SIG-M5 treated with dmso at 0.1 percent for 504 hours (cell line): ENCODE results near the gene ACTN4.
"Not testable (repeated sequence)": the region's sequence is repeated elsewhere in the genome, so short reads cannot be mapped to it uniquely, and the experiment has no call there.

ENCODE experiments used
- DNase-seq: peaks from one replicate; lab custom pipeline; 2025; ENCODE audit not compliant: unreplicated experiment; lab: John Stamatoyannopoulos, UW

The ACTN4 gene

GRCh38 chr19:38761884-38762389 is 114.5 kb downstream of the ACTN4 start:
- not testable (repeated sequence) for DNase-seq

- DNase-seq, result no peak
Measured at GRCh38 chr19:38763795-38764220, 116.4 kb downstream of the ACTN4 start.

- DNase-seq, result no peak
Measured at GRCh38 chr19:38765214-38765613, 117.8 kb downstream of the ACTN4 start.

- no peak for DNase-seq
Measured at GRCh38 chr19:38766276-38767047, 119.0 kb downstream of the ACTN4 start.

GRCh38 chr19:38769635-38770211 is 122.3 kb downstream of the ACTN4 start:
- no peak for DNase-seq

DNA sequence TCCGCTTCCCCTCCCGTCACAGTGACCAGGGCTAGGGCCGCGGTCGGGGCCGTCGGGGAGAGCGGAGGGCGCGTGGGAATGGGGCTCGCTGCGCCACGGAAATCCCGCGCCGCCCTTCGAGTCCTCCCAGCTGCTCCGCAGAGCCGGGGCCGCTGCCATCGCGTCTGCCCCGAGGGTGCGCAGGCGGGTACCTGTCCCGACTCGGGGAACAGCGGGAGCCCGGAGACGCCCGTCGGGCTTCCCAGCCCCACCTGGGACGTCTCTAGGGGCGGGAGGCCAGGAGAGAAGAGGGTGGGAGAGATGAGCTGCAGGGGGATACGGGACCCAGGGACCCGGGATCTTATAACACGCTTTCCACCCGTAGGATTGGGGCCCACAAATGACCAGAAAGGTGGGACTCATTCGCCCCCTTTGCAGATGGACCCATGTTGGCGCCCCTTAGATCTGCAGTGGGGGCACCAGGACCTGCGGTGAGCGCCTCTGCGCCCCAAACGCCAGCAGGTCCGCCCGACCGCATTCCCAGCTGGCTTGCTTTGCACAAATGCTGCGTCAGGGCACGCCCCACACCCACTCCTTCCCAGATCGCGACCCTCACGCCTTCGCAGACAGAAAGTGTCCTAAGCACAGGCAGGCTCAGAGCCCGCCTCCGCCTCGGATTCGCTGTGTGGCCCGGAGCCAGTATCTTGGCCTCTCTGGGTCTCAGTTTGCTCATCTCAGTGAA is 122.9 kb downstream of the ACTN4 start:
- not testable (repeated sequence) for DNase-seq

DNA sequence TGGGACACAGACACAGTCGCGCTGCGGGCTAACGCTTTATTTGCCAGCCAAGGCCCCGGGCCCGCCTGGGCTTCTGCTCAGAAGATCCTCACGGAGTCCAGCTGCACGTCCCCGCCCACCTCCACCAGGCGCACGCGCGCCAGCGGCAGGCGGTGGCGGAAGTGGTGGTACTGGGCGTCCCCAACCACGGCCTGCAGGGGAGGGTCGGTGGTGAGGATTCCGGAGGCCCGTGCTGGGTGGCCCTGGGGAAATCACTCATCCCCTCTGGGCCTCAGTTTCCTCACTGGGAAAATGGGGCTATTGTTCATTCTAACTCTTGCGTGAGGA is 123.5 kb downstream of the ACTN4 start:
- not testable (repeated sequence) for DNase-seq

GRCh38 chr19:38771569-38771968 is 124.1 kb downstream of the ACTN4 start:
- not testable (repeated sequence) for DNase-seq

DNA sequence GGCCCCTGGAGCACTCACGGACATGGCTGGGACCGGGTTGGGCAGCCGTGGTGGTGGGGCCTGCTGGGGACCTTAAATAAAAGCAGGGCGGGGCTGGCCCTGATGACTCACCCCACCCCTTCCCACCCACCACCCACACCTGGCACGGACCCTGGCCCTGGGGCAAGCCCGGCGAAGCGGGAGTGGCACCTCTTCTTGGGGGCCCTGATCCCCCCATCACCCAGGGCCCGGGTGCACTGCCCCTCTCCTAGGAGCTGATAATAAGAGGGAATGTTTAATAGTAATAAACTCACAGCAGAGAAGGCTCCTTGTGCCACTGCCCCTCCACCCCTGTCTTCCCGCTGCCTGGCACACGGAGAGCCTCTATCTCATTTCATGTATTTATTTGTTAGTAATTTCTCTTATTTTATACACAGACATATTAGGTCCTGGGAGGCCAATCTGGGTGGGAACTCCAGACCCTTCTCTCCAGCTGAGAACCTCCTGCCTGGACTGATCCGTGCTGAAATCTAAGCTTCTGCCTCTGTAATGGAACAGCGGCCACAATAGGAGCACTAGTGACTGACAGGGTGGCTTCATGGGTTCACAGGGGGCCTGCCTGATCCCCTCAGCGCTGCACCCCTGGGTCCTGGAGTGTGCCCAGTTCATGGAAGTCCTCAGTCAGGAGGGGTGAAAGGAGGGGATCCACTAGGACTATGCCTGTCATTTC is 126.2 kb downstream of the ACTN4 start, which contains the start of gene LGALS7:
Gene LGALS7 (minus strand): TSS at position 49 of the 709 bp plus-strand sequence. CDS start 25 bp downstream, at position 24.
- DNase-seq, result no peak

DNA sequence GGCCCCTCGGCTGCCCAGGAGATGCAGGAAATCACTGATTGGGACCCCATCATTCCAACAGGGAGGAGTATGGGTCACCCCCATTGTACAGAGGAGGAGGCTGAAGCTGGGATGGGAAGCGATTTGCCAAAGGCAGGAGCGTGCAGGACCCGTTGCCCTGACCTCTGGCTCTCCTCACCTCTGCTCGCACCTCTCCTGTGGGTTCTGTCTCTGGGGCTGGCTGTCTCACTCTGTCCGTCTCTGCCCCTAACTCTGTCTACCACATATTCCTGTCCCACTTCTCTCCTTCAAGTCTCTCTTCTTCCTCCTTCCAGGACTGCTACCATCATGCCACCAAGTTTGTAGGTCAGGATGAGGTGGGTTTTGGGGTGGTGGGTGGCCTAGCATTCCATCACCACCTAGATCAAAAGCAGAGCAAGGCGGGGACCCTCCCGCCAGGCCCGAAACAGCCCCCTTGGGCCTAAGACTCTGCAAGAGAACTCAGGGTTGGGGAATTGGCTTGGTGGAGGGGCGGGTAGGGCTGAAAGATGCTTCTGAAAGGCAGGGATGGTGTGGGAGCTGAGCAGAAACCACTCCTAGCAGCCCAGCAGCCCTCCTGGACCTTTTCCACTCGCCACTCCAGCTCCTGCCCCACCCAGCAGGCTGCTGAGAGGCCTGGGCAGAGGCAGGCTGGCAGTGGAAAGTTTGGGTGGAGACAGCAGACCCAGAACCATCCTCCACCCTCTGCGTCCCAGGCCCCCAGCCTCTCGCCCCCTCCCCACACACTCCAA is 126.9 kb downstream of the ACTN4 start:
- no peak for DNase-seq

- no peak for DNase-seq
Measured at GRCh38 chr19:38778733-38779132, 131.3 kb downstream of the ACTN4 start.

DNA sequence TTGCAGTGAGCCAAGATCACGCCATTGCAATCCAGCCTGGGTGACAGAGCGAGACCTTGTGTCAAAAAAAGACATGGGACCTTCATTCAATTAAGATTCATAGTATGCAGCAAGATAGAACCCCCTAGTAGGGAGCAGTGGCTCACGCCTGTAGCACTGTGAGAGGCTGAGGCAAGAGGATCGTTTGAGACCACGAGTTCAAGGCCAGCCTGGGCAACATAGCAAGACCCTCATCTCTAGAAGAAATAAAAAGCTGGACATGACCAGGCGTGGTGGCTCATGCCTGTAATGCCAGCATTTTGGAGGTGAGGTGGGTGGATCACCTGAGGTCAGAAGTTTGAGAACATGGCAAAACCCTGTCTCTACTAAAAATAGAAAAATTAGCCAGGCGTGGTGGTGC is 133.0 kb downstream of the ACTN4 start:
- DNase-seq, result no peak

GRCh38 chr19:38781058-38781457 is 133.6 kb downstream of the ACTN4 start:
- no peak for DNase-seq
